ENCODE measurements around the gene NHLRC4.

NHLRC4 gene

DNA sequence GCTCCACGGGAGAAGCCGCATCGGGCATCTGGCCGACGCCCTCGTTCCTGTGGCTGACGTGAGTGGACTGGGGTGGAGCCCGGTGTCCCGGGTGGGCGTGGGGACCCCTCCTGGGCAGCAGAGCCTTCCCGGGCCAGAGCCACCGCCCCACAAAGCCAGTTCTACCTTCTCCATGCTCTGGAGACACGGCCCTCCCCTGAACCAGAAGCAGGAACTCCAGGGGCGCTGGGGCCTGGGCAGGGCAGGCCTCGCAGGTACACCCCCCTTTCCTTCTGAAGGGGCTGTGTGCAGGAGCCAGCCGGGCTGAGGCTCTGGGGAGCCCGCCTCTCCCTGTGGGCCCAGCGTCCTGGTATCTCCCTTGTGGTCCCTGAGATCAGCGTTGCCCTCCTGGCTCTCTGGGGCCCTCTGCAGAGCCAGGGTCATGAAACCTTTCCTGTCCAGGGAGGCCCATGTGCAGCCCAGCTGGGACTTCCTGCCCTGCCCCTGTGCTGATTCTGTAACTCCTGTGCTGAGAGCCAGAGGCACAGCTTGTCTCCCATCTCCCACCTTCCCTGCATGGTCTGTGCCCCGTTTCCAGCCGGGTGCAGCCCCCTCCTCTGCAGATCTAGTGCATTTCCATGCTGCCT, 9.5 kb downstream of the NHLRC4 start:
- Histone ChIP-seq H3K4me3 (ENCODE audit: low read length) (no peak overlapping the region), H3K9me3 (ENCODE audit: control insufficient read depth, insufficient read depth, low read length) (no peaks in the 10 kb centered on the region), H3K27me3 (ENCODE audit: control insufficient read depth, low read length) (no peaks in the 10 kb centered on the region), H3F3A (ENCODE audit: control insufficient read depth, insufficient read depth) (no peaks in the 10 kb centered on the region), H3K27ac (ENCODE audit: low read depth, low read length) (no peak overlapping the region), H4K20me1 (ENCODE audit: control insufficient read depth, insufficient read depth, low read depth, low read length) (no peaks in the 10 kb centered on the region), H3K79me2 (ENCODE audit: control insufficient read depth, low read length) (peaks cover 5% of the 10 kb centered on the region), H3K4me2 (ENCODE audit: low read length) (no peak overlapping the region), H3K4me1 (ENCODE audit: control insufficient read depth, low read length) (peaks cover 3% of the 10 kb centered on the region; the same call in 1 of the 2 replicates), H3K36me3 (ENCODE audit: control insufficient read depth, low read length) (peaks cover 3% of the 10 kb centered on the region; the same call in 1 of the 2 replicates), H3K9me2 (replicated peaks; ENCODE audit: control insufficient read depth, low read length) (no peaks in the 10 kb centered on the region)
- TF ChIP-seq EZH2phosphoT487 (IDR thresholded peaks at IDR 0.05; ENCODE audit: borderline replicate concordance, low read length), result no peak
- TF ChIP-seq, protein P1, sequence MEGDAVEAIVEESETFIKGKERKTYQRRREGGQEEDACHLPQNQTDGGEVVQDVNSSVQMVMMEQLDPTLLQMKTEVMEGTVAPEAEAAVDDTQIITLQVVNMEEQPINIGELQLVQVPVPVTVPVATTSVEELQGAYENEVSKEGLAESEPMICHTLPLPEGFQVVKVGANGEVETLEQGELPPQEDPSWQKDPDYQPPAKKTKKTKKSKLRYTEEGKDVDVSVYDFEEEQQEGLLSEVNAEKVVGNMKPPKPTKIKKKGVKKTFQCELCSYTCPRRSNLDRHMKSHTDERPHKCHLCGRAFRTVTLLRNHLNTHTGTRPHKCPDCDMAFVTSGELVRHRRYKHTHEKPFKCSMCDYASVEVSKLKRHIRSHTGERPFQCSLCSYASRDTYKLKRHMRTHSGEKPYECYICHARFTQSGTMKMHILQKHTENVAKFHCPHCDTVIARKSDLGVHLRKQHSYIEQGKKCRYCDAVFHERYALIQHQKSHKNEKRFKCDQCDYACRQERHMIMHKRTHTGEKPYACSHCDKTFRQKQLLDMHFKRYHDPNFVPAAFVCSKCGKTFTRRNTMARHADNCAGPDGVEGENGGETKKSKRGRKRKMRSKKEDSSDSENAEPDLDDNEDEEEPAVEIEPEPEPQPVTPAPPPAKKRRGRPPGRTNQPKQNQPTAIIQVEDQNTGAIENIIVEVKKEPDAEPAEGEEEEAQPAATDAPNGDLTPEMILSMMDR (IDR thresholded peaks at IDR 0.05; ENCODE audit: low read depth, low read length, poor library complexity, severe bottlenecking), result no peak

DNA sequence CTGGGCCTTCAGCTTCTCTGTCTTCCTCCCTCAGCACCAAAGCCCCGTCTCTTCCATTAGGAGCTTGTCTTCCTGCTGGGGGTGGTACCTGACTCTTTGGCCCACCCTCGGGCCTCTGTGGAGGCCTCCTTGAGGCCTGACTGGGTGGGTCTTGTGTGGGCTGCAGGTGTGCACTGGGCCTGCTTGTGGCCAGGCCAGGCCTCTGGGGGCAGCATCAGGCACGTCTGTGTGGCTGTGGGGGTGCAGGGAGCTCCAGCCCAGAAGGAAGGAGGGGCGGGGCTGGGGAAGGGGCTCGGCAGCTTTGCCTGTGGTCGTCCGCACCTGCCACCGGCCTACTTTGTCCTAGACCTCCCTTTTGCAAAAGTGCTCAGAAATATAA, 10.0 kb downstream of the NHLRC4 start:
- Histone ChIP-seq H3F3A (ENCODE audit: control insufficient read depth, insufficient read depth) (no peaks in the 10 kb centered on the region), H3K79me2 (ENCODE audit: control insufficient read depth, low read length) (peaks cover 4% of the 10 kb centered on the region; the same call in 1 of the 2 replicates), H3K4me3 (ENCODE audit: low read length) (no peak overlapping the region), H3K4me2 (ENCODE audit: low read length) (no peak overlapping the region), H3K9me2 (replicated peaks; ENCODE audit: control insufficient read depth, low read length) (no peaks in the 10 kb centered on the region), H3K4me1 (ENCODE audit: control insufficient read depth, low read length) (peaks cover 3% of the 10 kb centered on the region; the same call in 1 of the 2 replicates), H3K9me3 (ENCODE audit: control insufficient read depth, insufficient read depth, low read length) (no peaks in the 10 kb centered on the region), H3K27ac (ENCODE audit: low read depth, low read length) (no peak overlapping the region), H3K27me3 (ENCODE audit: control insufficient read depth, low read length) (no peaks in the 10 kb centered on the region), H3K36me3 (ENCODE audit: control insufficient read depth, low read length) (peaks cover 3% of the 10 kb centered on the region; the same call in 1 of the 2 replicates), H4K20me1 (ENCODE audit: control insufficient read depth, insufficient read depth, low read depth, low read length) (no peaks in the 10 kb centered on the region)
- TF ChIP-seq, protein P1 (IDR thresholded peaks at IDR 0.05; ENCODE audit: low read depth, low read length, poor library complexity, severe bottlenecking), result no peak
- TF ChIP-seq EZH2phosphoT487 (IDR thresholded peaks at IDR 0.05; ENCODE audit: borderline replicate concordance, low read length), result no peak

DNA sequence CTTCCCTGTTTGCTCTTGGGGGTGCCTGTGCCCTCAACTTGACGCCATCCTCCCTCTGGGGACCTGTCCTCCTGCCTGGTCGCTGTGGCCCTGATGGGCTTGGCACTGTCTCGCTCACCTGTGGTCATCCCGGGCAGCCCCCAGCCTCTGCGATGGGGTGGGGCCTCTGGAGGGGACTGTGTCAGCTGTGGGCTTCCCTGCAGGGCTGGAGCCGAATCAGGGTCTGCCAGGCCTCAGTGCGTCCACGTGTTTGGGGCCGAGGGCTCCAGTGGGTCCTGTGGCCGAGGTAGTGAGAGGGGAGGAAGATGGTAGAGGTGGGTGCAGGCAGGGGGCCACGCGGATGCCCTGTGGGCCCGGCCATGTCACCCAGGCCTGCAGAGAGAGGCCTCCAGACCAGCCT, 11.0 kb downstream of the NHLRC4 start:
- TF ChIP-seq EZH2phosphoT487 (IDR thresholded peaks at IDR 0.05; ENCODE audit: borderline replicate concordance, low read length), result no peak
- TF ChIP-seq, protein P1 (IDR thresholded peaks at IDR 0.05; ENCODE audit: low read depth, low read length, poor library complexity, severe bottlenecking), result no peak
- Histone ChIP-seq H3K4me2 (ENCODE audit: low read length) (no peak overlapping the region), H3F3A (ENCODE audit: control insufficient read depth, insufficient read depth) (no peaks in the 10 kb centered on the region), H3K36me3 (ENCODE audit: control insufficient read depth, low read length) (peaks cover 3% of the 10 kb centered on the region; the same call in 1 of the 2 replicates), H3K9me3 (ENCODE audit: control insufficient read depth, insufficient read depth, low read length) (no peaks in the 10 kb centered on the region), H3K9me2 (replicated peaks; ENCODE audit: control insufficient read depth, low read length) (no peaks in the 10 kb centered on the region), H4K20me1 (ENCODE audit: control insufficient read depth, insufficient read depth, low read depth, low read length) (no peaks in the 10 kb centered on the region), H3K27ac (ENCODE audit: low read depth, low read length) (no peak overlapping the region), H3K4me3 (ENCODE audit: low read length) (no peak overlapping the region), H3K79me2 (ENCODE audit: control insufficient read depth, low read length) (no peaks in the 10 kb centered on the region), H3K4me1 (ENCODE audit: control insufficient read depth, low read length) (peaks cover 3% of the 10 kb centered on the region; the same call in 1 of the 2 replicates), H3K27me3 (ENCODE audit: control insufficient read depth, low read length) (no peaks in the 10 kb centered on the region)
